GM21423 (cell line): ENCODE data around the gene POMT1.
"Not testable (repeated sequence)": the region's sequence is repeated elsewhere in the genome, so short reads cannot be mapped to it uniquely, and the experiment has no call there.

ENCODE experiments used
- ATAC-seq: cut with Tn5 transposase; IDR thresholded peaks from one replicate; pipeline ENCODE4 v1.9.1; 2021; ENCODE audit warnings: mild to moderate bottlenecking, moderate library complexity; ENCODE audit not compliant: unreplicated experiment

POMT1 gene

DNA sequence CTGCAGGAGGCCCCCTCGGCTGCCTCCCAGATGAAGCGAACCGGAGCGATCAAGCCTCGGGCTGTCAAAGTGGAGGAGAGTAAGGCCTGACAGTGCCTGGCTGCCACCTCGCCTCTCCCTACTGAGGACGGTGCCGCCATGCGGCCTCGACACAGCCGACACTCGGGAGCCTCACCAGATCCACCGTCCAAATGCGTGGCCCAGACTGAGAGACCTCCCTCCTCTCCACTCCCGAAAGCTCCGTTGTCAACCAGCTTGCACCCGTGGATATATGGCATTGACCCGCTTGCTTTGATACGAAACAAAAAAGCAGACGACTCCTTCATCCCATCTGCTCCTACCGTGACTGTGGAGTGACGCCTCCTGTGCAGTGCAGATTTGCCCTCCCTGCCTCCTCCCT lies 6.9 kb upstream of the POMT1 start:
- ATAC-seq = no peak

DNA sequence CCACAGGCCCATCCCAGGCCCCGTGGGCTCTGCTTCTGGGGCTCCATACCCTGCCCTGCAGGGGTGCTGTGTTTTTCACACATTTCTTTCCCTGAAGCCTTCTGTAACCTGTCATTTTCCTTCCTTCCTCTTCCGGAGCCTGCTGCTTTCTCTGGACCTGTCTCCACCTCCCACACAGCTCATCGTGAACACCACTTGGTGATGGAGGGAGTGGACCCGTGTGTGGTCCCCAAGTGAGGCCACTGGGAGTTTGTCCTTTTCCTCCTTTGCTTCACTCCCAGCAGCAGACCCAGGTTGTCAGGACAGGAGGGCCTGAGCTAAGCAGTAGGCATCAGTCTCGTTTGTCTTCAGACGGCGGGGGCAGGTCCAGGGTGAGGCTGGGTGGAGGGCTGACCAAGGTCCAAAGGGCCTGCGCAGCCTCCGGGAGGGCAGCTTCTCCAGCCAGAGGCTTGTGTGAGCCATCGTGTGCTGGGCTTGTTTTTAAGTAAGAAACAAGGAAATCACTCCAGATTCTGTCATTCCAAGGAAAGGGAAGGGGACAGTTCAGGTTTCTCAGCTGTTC lies 5.8 kb upstream of the POMT1 start:
- no peak for ATAC-seq

DNA sequence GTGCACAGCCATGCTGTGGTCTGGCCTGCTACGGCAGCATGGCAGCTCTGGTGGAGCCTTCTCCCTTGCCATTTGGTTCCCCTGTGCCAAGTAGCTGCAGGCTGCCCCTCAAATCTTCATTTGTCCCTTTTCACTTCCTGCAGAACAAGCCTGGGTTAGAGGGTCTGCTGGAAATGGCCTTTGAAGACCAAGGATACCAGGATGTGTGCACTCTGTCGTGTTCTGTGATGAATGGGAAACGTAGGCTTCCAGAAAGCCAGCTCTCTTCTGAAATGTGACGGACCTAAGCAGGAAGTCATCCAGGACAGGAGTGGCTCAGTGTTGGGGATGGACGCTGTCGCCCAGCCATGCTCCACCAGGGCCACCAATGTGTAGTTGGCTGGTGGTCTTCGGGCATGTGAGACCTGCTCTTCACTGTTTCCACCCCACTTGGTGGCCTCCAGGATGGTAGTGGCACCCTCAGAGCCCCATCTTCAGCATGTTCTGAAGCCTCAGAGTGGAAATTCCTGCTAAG lies 3.4 kb upstream of the POMT1 start:
- no peak for ATAC-seq

DNA sequence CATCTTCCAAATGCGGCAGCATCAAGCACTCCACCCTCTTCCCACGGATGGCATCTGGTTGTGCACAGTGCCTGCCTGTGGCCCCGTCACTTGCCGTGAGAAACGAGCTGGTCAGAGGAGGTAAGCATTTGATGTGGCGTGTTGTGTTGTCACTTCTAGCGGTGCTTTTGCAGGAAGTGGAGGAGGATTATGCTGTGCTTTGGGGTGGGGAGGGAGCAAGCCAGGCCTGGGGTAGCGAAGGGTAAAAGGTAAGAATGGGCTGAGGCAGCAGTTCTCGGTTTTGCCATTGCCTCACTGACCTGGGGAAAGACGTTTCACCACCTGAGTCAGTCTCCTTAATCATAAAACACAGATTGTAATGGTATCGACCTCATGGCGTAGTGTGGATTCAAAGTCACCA lies 2.3 kb upstream of the POMT1 start:
- ATAC-seq = no peak

DNA sequence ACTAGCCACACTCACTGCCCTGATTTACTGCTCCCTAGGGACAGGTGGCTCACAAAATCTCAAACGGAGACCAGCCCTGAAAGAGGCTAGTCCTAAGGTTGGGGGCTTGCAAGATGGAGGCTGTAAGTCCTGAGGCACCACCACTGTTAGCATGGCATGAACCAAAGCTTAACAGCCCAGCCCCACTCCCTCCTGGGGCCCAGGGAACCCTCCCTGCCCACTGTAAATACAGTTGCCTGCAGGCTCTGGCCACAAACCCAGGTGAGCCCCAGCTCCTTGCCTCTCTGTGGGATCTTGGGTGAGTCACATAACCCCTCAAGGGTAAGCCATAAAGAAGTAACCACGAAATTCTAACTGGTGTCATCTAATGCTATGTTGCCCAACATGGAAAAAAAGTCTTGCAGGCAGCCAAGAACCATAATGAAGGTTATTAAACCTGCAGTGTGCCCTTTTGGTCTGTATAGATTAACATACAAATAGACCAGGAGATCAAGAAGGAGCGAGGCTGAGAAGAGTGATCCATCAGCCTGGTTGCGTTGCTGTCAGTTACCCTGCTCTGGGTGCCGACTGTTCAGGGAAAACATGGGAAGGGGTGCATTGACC lies 1.7 kb upstream of the POMT1 start:
- no peak for ATAC-seq

DNA sequence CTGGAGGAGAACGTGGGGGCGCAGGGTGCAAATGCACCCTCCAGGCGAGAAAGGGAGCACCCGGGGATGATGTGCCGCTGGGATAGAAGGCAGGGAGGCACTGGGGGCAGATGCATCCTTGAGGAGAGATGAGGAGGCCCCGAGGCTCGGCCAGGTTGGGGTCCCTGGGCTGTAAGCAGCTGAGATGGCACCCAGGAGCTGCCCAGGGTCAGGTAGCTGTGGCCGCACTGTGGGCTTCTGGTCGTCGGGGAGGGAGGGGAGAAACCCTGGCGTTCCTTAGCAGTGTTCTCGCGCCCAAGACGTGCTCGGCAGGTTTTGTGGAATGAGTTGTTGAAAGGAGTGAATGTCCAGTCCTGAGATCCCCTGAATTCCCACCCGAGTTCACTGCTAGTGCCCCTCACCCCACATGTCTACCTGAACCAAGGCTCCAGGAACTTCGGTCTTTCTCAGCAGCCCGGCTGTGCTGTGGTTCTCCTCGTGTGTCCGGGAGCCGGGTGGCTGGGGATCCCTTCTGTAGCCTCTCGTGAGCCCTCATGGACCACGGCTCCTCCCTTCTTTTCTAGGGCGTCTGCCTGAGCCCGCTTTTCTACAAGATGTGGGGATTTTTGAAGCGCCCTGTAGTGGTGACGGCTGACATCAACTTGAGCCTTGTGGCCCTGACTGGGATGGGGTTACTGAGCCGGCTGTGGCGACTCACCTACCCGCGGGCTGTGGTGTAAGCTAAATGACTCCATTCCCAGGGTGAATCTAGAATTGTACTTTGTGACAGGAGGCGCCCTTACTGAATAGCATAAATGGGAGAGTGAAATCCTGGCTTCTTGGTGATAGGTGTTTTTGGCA lies 1.1 kb downstream of the POMT1 start:
- ATAC-seq = no peak

DNA sequence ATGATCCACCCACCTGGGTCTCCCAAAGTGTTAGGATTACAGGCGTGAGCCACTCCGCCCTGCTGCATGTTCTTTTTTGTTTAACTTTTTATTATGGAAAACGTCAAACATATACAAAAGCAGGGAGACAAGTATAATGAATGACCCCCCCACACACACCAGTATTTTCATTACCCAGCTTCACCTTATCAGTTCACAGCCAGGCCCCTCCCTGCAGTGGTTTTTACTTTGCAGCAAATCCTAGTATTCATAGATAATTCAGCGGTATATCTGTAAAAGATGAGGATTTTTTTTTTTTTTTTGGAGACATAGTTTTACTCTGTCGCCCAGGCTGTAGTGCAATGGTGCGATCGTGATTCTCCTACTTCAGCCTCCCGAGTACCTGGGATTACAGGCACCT lies 2.3 kb downstream of the POMT1 start:
- no peak for ATAC-seq

DNA sequence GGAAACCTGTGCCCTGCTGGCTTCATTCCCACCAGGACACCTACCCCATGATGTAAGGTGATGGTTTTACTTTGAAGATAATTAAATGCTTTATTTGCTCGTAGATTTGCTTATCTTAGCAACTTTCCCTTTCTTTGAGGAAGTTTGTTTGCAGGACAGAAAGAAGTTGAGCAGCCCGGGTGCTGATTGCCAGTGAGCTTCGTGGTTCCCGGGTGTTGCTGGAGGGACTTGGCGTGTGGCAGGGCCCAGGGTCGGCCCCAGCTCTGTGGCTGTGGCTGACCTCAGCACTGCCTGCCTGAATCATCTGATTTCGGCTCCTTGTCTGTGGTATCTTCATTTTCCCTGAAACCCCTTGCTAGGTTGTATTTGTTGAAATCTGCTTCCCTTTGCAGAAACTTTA lies 8.7 kb downstream of the POMT1 start:
- no peak for ATAC-seq

DNA sequence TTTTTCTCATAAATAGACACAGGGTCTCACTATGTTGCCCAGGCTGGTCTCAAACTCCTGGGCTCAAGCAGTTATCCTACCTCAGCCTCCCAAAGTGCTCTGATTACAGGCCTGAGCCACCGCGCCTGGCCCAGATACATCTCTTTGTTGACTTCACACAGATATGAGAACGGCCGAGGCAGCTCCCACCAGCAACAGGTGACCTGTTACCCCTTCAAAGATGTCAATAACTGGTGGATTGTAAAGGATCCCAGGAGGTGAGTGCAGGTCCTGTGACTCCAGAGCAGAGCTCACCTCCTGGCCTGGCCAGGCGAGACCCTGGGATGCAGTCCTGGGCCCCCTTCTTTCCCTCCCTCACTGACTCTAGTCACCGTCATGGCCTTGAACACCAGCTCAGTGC lies 9.2 kb downstream of the POMT1 start:
- no peak for ATAC-seq

DNA sequence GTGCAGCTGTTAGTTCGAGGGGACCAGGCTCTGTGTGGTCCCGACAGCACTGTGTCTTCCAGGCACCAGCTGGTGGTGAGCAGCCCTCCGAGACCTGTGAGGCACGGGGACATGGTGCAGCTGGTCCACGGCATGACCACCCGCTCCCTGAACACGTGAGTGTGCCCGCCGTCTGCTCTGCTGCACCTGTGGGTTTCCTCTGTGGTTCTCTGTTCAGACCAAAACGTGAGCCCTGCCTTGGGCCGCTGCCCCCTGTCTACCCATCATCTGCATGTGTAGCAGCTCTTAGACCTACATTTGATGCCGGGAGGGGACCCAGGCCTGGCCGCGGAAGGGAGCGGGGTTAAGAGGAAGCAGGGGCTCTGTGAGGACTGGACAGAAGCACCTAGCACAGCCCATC lies 10.5 kb downstream of the POMT1 start:
- ATAC-seq = no peak

DNA sequence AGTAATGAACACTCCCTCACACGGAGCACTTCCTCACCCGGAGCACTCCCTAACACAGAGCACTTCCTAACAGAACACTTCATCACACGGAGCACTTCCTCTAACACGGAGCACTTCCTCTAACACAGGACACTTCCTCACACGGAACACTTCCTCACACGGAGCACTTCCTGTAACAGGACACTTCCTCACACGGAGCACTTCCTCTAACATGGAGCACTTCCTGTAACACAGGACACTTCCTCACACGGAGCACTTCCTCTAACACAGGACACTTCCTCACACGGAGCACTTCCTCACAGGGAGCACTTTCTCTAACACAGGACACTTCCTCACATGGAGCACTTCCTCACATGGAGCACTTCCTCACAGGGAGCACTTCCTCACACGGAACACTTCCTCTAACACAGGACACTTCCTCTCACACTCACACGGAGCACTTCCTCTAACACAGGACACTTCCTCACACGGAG lies 12.9 kb downstream of the POMT1 start:
- not testable (repeated sequence) for ATAC-seq

DNA sequence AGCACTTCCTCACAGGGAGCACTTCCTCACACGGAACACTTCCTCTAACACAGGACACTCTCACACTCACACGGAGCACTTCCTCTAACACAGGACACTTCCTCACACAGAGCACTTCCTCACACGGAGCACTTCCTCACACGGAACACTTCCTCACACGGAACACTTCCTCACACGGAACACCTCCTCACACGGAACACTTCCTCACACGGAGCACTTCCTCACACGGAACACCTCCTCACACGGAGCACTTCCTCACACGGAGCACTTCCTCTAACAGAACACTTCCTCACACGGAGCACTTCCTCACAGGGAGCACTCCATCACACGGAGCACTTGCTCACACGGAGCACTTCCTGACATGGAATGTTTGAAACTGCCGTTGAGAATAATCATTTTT lies 13.4 kb downstream of the POMT1 start:
- ATAC-seq = no peak

DNA sequence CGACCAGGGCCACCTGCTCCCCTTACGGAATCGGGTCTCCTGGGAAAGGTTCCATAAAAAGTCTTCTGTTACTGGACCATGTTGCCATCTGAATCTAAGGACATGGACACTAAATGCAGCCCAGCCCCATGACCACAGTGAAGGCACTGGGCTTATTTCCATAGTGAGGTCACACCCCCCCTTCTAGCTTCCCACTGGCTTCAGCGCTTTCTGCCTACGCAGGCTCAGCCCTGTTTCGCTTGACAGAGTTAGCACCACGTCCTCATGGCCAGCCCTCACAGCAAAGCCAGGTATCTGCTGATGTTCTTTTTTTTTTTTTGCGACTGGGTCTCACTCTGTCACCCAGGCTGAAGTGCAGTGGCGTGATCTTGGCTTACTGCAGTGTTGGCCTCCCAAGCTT lies 14.2 kb downstream of the POMT1 start:
- ATAC-seq = no peak

DNA sequence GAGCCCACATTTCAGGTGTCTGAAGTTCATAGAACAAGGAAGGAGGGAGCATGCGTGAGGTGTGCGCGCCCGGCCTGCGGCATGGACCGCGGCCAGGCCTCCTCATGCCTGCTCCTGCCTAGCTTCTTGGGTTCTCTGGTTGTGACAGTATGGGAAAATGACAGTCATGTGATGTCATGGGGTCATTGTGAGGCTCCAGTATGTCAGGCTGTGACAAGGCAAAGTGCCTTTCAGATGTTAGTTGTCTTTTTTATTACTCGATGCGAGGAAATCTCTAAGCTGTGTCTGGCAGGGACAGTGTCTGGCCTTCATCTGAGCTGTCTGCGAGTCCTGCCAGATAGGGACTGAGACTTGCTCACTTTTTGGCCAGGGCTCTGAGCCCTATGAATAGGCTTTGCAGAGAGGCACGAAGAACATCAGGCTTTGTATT lies 15.1 kb downstream of the POMT1 start:
- no peak for ATAC-seq

DNA sequence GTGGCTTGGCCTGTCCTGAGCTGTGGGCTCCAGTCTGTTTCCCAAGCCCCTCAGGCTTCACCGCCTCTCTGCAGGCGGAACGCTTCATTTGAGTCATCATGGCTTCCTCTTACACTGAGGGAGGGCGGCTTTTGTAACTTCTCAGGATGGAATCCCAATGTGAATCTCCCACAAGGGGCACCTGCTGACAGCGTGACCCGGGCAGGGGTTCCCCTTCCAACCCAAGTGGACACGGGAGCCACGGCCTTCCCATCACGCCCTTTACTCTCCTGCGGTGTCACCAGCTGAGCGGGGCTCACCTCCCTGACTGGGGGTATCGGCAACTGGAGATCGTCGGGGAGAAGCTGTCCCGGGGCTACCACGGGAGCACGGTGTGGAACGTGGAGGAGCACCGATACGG lies 15.8 kb downstream of the POMT1 start:
- ATAC-seq = no peak

DNA sequence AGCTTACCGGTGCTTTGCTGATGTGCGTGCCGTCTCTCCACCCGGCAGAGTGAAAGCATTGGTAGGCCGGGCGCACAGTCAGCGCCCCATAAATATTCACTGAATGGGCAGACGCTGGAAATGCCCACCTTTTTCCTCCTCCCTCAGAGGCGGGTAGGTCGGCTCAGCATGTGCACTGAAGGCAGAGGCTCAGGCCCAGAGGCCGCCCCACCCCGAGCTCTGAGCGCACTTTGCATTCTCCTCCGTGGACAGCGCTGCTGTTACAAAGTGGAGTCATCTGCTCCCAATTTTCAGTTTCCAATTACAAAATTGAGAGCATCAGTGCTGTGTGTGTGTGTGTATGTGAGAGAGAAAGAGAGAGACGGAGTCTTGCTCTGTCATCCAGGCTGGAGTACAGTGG lies 17.8 kb downstream of the POMT1 start:
- ATAC-seq = no peak

DNA sequence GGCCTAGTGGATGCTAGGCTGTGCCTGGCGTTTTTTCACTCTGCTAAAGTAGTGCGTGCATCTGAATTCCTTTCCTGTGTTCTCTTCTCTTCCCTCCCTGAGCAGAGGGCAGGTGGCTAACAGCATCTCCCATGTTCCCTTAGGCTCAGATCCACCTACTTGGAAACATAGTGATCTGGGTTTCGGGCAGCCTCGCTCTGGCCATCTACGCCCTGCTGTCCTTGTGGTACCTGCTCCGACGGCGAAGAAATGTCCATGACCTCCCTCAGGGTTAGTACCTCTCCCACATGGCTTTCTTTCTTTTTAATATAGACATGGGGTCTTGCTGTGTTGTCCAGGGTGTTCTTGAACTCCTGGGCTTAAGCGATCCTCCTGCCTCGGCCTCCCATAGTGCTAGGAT lies 18.5 kb downstream of the POMT1 start:
- ATAC-seq = no peak

DNA sequence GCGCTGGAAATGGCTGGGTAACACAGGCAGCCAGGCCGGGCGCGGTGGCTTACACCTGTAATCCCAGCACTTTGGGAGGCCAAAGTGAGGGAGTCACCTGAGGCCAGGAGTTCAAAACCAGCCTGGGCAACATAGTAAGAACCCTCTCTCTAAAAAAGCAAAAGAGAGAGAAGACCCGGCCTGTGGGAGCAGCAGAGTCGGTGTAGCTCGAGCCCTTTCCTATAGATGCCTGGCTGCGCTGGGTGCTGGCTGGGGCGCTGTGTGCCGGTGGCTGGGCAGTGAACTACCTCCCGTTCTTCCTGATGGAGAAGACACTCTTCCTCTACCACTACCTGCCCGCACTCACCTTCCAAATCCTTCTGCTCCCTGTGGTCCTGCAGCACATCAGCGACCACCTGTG lies 19.1 kb downstream of the POMT1 start:
- ATAC-seq = no peak

DNA sequence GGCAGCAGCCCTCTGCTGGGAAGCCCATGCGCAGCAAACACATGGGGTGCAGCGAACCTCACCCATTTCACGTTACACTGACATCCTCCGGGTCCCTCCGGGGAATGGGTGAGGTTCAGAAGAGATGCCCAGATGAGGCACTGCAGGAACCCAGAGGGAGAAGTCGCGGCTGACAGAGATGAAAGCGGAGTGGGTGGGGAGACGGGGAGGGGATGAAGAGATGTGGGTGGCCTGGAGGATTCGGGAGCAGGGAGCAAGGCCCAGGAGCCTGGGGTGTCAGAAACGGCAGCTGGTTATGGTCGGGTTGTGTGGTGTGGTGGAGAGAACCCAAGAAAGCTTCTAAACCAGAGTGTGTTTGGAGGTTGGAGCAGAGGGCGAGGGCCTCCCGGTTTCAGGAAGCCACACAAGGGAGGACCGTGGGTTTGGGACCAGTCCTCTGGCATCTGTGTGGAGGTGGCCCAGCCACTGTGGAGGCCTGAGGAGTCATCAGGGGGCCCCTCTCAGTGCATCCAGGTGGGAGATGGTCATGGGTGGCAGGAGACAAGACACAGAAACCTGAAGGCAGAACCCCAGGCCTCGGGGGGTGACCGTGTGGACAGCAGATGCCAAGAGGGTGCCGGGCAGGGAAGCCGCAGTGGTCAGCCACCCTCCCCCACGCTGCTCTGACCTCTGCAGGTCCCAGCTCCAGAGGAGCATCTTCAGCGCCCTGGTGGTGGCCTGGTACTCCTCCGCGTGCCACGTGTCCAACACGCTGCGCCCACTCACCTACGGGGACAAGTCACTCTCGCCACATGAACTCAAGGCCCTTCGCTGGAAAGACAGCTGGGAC lies 19.8 kb downstream of the POMT1 start:
- ATAC-seq = no peak

DNA sequence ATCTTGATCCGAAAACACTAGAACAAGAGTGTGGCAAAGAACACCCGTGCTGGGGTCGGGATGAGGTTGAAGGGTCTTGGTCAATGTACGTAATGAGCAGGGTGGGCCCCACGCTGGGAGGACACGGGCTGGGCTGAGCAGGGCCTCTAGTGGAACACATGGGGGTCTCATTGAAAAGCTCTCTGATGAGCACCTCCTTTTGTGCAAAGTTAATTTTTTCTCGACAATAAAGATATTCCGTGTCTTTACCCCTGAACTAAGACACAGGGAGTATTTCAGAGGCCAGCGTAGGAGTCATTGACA lies 20.3 kb downstream of the POMT1 start:
- no peak for ATAC-seq
